ENCODE results near the gene CSNK1A1L. TPM values are rescaled to one million over a fixed set of nuclear protein-coding genes. Genes with fewer than 3 reads are reported as not detected.
"Not testable (repeated sequence)": the region's sequence is repeated elsewhere in the genome, so short reads cannot be mapped to it uniquely, and the experiment has no call there.

CSNK1A1L gene
- total and polyA plus RNA-seq, 2 donors (not counting 1 experiment from before 2014, with no cell fraction given), result not detected

- Histone ChIP-seq H2AFZ (ENCODE audit: insufficient read depth, low read depth, low read length, poor library complexity, severe bottlenecking) (peak within 1 kb of the TSS; percentile 98), H3K36me3 (replicated peaks in 1 of 2; ENCODE audit: control extremely low read depth in 1 of 2, control insufficient read depth in 1 of 2, extremely low read depth in 1 of 2, insufficient read depth in 2 of 2, low read length in 1 of 2) (no peaks in the 10 kb centered on the region), H3K79me2 (ENCODE audit: control insufficient read depth, insufficient read depth, low read length) (peaks cover 31% of the 10 kb centered on the region), H3K4me3 (ENCODE audit: control extremely low read depth in 1 of 5, extremely low read depth in 1 of 5, insufficient read depth in 1 of 5, low read depth in 2 of 5, low read length in 4 of 5) (peak within 1 kb of the TSS; percentile 79 to 91 (median 87)), H3K4me1 (ENCODE audit: control insufficient read depth in 2 of 2, insufficient read depth in 2 of 2, low read length in 2 of 2) (peaks cover 14 to 17% of the 10 kb centered on the region in 2 donors), H3K4me2 (replicated peaks; ENCODE audit: low read depth, low read length, poor library complexity, severe bottlenecking) (peak within 1 kb of the TSS; percentile 80), H3K27ac (ENCODE audit: low read length in 2 of 2) (peak within 1 kb of the TSS; percentile 81 to 92), H3K27me3 (replicated peaks in 1 of 4; ENCODE audit: control extremely low read depth in 1 of 4, control insufficient read depth in 3 of 4, insufficient read depth in 4 of 4, low read length in 3 of 4) (no peaks in the 10 kb centered on the region), H3K9ac (ENCODE audit: low read length) (peak within 1 kb of the TSS; percentile 93), H4K20me1 (ENCODE audit: control insufficient read depth, insufficient read depth, low read length, poor library complexity, severe bottlenecking) (no peaks in the 10 kb centered on the region), H3K9me3 (ENCODE audit: control extremely low read depth in 1 of 3, control insufficient read depth in 2 of 3, insufficient read depth in 1 of 3, low read length in 2 of 3) (peaks cover 0 to 1% (median 0%) of the 10 kb centered on the region in 3 donors)
- peaks cover 29% of the 10 kb centered on the region for H3K4me1 Mint-ChIP-seq
- intact Hi-C loops (cut with micrococcal nuclease), result loop anchor here (1.0 to 2.0 kb wide), 5 partner anchors 60 to 1979 kb away; partner anchors contain the start of genes ALG5, NHLRC3, PROSER1 and RFXAP
- ATAC-seq (ENCODE audit: low read depth) (peak; percentile 94), DNase-seq (peak; percentile 94)
- ChIA-PET CTCF (interaction anchor here (0.6 to 1.2 kb wide), 2 partner anchors 81 to 1856 kb away, joined by 3 read pairs; no protein-coding TSS in a partner anchor), POLR2A (interaction anchor here (0.6 to 1.2 kb wide), 2 partner anchors 59 to 238 kb away, joined by 5 to 16 read pairs; partner anchors contain the start of gene EXOSC8)
- no peaks in the 10 kb centered on the region for H3K9me3 Mint-ChIP-seq (ENCODE audit: insufficient read depth)
- 1% methylated on average over 64 of the region's 75 CpGs for WGBS (ENCODE audit: insufficient coverage)
- no peaks in the 10 kb centered on the region for H3K27me3 Mint-ChIP-seq
- TF ChIP-seq, protein P1, sequence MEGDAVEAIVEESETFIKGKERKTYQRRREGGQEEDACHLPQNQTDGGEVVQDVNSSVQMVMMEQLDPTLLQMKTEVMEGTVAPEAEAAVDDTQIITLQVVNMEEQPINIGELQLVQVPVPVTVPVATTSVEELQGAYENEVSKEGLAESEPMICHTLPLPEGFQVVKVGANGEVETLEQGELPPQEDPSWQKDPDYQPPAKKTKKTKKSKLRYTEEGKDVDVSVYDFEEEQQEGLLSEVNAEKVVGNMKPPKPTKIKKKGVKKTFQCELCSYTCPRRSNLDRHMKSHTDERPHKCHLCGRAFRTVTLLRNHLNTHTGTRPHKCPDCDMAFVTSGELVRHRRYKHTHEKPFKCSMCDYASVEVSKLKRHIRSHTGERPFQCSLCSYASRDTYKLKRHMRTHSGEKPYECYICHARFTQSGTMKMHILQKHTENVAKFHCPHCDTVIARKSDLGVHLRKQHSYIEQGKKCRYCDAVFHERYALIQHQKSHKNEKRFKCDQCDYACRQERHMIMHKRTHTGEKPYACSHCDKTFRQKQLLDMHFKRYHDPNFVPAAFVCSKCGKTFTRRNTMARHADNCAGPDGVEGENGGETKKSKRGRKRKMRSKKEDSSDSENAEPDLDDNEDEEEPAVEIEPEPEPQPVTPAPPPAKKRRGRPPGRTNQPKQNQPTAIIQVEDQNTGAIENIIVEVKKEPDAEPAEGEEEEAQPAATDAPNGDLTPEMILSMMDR (IDR thresholded peaks at IDR 0.05), result no peak
- no peak for TF ChIP-seq EZH2 (IDR thresholded peaks at IDR 0.05; ENCODE audit: borderline replicate concordance, insufficient read depth, low read depth, low read length, poor library complexity, severe bottlenecking)
- H3K4me3 Mint-ChIP-seq, result peak within 1 kb of the TSS; percentile 96
- H3K27ac Mint-ChIP-seq, result peak within 1 kb of the TSS; percentile 98
These were observed 46.3 kb downstream of the CSNK1A1L start, which contains the start of gene SUPT20H for GRCh38 chr13:37058910-37059847. TSS of gene SUPT20H (minus strand) at chr13:37059688. CDS start at chr13:37051490, 8,198 bp downstream.

GRCh38 chr13:37056228-37056627 lies 49.2 kb downstream of the CSNK1A1L start:
- peaks cover 51% of the 10 kb centered on the region for H3K4me1 Mint-ChIP-seq

More at GRCh38 chr13:37056228-37056627, 49.2 kb downstream of the CSNK1A1L start:
- Histone ChIP-seq H3K4me1 (ENCODE audit: control insufficient read depth in 2 of 2, insufficient read depth in 2 of 2, low read length in 2 of 2) (peaks cover 14 to 17% of the 10 kb centered on the region in 2 donors), H3K79me2 (ENCODE audit: control insufficient read depth, insufficient read depth, low read length) (peaks cover 54% of the 10 kb centered on the region), H4K20me1 (ENCODE audit: control insufficient read depth, insufficient read depth, low read length, poor library complexity, severe bottlenecking) (peaks cover 12% of the 10 kb centered on the region)
- H3K9me3 ChIP-seq (ENCODE audit: control extremely low read depth in 1 of 3, control insufficient read depth in 2 of 3, insufficient read depth in 1 of 3, low read length in 2 of 3); ATAC-seq (ENCODE audit: low read depth); H2AFZ ChIP-seq (ENCODE audit: insufficient read depth, low read depth, low read length, poor library complexity, severe bottlenecking); intact Hi-C loops (cut with micrococcal nuclease); H3K4me2 ChIP-seq (replicated peaks; ENCODE audit: low read depth, low read length, poor library complexity, severe bottlenecking); H3K4me3 Mint-ChIP-seq; H3K36me3 ChIP-seq (replicated peaks in 1 of 2; ENCODE audit: control extremely low read depth in 1 of 2, control insufficient read depth in 1 of 2, extremely low read depth in 1 of 2, insufficient read depth in 2 of 2, low read length in 1 of 2); DNase-seq; H3K9ac ChIP-seq (ENCODE audit: low read length); POLR2A ChIA-PET; H3K27ac Mint-ChIP-seq; H3K27me3 ChIP-seq (replicated peaks in 1 of 4; ENCODE audit: control extremely low read depth in 1 of 4, control insufficient read depth in 3 of 4, insufficient read depth in 4 of 4, low read length in 3 of 4); H3K4me3 ChIP-seq (ENCODE audit: control extremely low read depth in 1 of 5, extremely low read depth in 1 of 5, insufficient read depth in 1 of 5, low read depth in 2 of 5, low read length in 4 of 5); H3K27me3 Mint-ChIP-seq; H3K27ac ChIP-seq (ENCODE audit: low read length in 2 of 2); H3K9me3 Mint-ChIP-seq (ENCODE audit: insufficient read depth): not testable (repeated sequence)
- no CpG with 5 or more reads among the region's 2 CpGs for WGBS (ENCODE audit: insufficient coverage)
- CTCF ChIA-PET, result interaction anchor here (1.1 kb wide), 1 partner anchor 57 kb away, joined by 4 read pairs; the partner anchor contains the start of gene ALG5

Other genes starting within 250 kb of the CSNK1A1L start
- not detected in 2 replicates for gene SMAD9, start 185.4 kb downstream of the CSNK1A1L start, total RNA-seq
- not detected in 2 replicates for gene SMAD9, start 185.4 kb downstream of the CSNK1A1L start, polyA plus RNA-seq
- 16.4 and 21.0 TPM in 2 replicates for gene ALG5, start 106.3 kb downstream of the CSNK1A1L start, total RNA-seq
- gene ALG5, start 106.3 kb downstream of the CSNK1A1L start, polyA plus RNA-seq, result 15.2 and 19.1 TPM in 2 replicates
- 58.2 and 62.1 TPM in 2 replicates for gene EXOSC8, start 104.9 kb downstream of the CSNK1A1L start, total RNA-seq
- 44.5 and 57.1 TPM in 2 replicates for gene EXOSC8, start 104.9 kb downstream of the CSNK1A1L start, polyA plus RNA-seq
- 85.5 and 93.7 TPM in 2 replicates for gene SUPT20H, start 46.0 kb downstream of the CSNK1A1L start, total RNA-seq
- gene SUPT20H, start 46.0 kb downstream of the CSNK1A1L start, polyA plus RNA-seq, result 35.5 and 43.8 TPM in 2 replicates

Measured in B cell (primary cell).